ENCODE results near the gene ADAMTS5.

GRCh38 chr21:26888256-26888655 lies 78.6 kb downstream of the ADAMTS5 start:
- TF ChIP-seq CTCF (IDR thresholded peaks at IDR 0.05) (no peak), POLR2A (IDR thresholded peaks at IDR 0.05) (no peak)

All from Peyer's patch (tissue), 4 donors.